Right renal pelvis (tissue), 4 donors: ENCODE measurements around the gene RUNX1. TPM values are rescaled to one million over a fixed set of nuclear protein-coding genes. Genes with fewer than 3 reads are reported as not detected.

Source experiments
- DNase-seq, 4 donors: peaks; one replicate each; pipeline ENCODE4 v3.0.0-alpha.2; 2013; ENCODE audit warnings: low read depth in 4 of 4, low spot score in 3 of 4, missing footprints in 1 of 4
- polyA plus RNA-seq, 4 donors: library from polyadenylated mRNA; unstranded; fragments of 120-200 nt; gene quantifications; one replicate each; pipeline ENCODE4 v1.2.1, GENCODE V29; 2013; ENCODE audit not compliant: insufficient read length in 4 of 4

The RUNX1 gene
- polyA plus RNA-seq, 4 donors, result 2.2 to 3.6 (median 2.4) TPM

GRCh38 chr21:34771512-34772028 is 277.5 kb downstream of the RUNX1 start:
- DNase-seq, result no peak

GRCh38 chr21:34770576-34770975 is 278.5 kb downstream of the RUNX1 start:
- no peak for DNase-seq

DNA sequence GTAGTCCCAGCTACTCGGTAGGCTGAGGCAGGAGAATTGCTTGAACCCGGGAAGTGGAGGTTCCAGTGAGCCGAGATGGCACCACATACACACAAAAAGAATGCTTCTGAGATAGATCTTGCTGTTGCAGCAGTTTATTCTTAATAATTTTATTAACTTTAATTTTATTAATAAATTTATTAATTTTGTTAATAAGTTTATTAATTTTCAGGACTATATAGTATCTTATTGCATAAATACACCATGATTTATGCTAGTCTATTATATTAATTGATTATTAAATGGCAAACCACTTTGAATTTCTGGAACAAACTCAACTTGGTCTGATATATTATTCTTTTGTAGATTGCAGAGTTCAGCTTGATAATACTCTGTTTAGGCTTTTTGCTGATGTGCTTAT is 280.8 kb downstream of the RUNX1 start:
- DNase-seq, result no peak

DNA sequence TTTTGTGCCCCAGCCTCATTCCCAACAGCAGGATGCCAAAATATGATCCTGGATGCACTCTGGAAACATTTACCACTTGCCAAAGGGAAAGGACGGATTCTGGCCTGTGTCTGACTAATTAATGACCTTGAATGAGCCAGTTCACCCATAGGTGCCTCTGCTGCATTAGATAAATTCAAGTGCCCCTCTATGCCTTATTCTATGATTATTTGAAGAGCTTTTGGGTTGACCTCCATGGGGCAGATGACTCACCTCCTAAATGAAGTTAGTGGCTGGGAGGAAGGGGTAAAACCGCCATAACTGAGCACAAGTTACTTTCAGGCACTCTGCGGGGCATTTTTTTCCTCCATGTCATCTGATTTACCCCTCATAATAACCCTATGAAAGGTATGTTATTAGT is 282.2 kb downstream of the RUNX1 start:
- DNase-seq, result no peak

GRCh38 chr21:34765619-34766018 is 283.5 kb downstream of the RUNX1 start:
- no peak for DNase-seq

GRCh38 chr21:34764715-34765284 is 284.3 kb downstream of the RUNX1 start:
- no peak for DNase-seq

GRCh38 chr21:34762786-34763185 is 286.3 kb downstream of the RUNX1 start:
- no peak for DNase-seq

- DNase-seq, result no peak
These were observed 287.3 kb downstream of the RUNX1 start for GRCh38 chr21:34761758-34762330.

DNA sequence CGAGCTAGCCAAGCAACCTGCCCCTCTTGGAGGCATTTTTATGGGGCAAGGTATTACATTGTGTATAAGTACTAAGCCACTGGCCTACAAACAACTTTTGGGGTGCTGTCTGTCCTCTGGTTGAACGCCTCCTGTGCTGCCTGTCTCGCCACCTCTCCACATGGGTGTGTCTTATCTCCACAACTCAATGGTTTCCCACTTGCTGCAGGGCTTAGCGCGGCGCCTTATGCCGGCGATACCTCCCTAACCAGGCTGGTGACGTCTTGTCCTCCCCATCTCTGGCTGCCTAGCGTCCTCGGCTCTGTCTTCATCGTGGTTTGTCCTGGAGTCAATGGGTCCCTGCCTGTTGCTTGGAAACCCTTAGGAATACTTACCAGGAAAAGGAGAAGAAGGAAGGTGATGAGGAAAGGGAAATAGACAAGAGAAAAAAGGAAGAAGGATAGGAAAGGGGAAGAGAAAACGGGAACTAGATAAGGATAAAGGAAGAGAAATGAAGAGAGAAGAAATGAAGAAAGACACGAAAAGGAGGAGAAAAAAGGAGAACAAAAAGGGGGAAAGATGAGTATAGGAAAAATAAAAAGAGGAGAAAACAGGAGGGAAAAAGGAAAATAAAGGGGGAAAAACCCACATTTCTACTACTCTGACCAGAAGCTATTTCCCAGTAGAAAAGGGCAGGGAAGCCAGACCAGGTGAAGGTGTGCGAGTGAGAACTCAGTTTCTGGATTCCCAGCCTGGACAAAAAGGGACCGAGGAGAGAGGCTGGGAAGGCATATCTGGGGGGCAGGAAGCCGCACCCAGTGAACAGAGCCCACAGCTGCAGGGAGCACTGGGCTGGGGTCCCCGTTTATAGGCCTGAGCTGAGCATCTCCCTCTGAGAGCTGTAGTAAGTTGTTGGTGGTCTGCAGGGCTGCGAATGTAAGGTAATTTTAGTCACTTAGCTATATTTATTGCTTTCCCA is 294.1 kb downstream of the RUNX1 start:
- DNase-seq, result no peak

DNA sequence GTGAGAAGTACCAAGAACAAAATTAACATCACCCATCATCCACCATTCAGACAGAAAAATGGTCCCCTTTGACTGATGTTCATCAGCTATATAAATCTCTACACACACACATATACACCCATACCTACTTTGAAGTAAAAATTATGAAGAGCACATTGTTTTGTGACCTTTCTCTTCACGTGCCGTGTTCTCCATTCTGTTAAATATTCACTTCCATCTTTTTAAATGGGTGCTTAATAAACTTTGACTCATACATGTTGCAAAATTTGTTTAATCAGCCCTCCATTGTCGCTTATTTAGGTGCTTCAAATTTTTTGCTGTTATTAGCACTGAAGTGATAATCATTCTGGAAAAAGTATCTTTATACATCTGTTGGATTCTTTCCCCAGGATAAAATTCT is 300.2 kb downstream of the RUNX1 start:
- no peak for DNase-seq

- peak; percentile 54 to 66 (median 61) for DNase-seq
These were observed 303.4 kb downstream of the RUNX1 start for GRCh38 chr21:34745557-34746255.

GRCh38 chr21:34744801-34745200 is 304.3 kb downstream of the RUNX1 start:
- DNase-seq, result no peak

DNA sequence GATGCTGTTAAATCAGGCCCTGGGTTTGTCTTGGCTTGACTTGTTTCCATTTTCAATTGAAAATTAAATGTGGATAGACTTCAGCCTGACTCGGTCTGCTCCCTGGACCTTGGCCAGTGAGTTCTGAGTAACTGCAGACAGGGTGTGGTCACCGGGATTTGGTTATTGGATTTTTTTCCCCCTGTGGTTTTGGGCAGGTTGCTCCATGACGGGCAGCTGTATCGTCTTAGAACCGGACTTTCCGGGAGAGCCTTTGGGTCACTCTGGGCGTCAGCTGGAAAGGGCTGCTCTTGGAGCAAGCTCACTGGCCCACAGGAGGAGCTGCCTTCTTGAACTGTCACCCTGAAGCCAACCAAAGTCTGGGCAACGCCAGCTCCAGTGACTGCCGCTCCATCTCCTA is 305.3 kb downstream of the RUNX1 start:
- DNase-seq, result no peak

DNA sequence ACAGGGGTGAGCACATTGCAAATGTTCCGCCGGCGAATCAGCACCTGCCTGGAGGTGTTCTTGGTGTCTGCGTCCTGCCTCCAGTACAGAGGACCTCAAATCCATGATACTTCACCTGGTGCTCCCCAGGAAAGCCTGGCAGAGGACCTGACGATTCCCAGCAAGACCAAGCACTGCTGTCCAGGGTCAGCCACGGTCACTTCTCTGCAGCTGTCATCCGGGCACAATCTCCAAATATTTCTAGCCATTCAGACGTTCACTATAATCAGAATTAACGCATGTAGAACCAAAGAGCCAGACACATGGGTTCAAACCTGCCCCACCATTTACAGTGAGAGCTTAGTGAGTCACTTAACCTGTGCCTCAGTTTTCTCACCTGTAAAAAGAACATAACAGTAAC is 305.8 kb downstream of the RUNX1 start:
- no peak for DNase-seq

- DNase-seq, result no peak
These were observed 308.9 kb downstream of the RUNX1 start for GRCh38 chr21:34740198-34740597.
